PC-3 (cell line): ENCODE measurements around the gene KIAA0930.

Source experiments
- EZH2 ChIP-seq: fragments of 300-600 bp; sonication (generic); IDR thresholded peaks from one replicate; pipeline ENCODE4 v1.6.1; 2017; ENCODE audit warnings: antibody characterized with exemption, mild to moderate bottlenecking, low read length; ENCODE audit not compliant: unreplicated experiment
- EZH2phosphoT487 ChIP-seq: fragments of 300-600 bp; sonication (generic); IDR thresholded peaks from 2 replicates; pipeline ENCODE4 v1.6.1; 2018; ENCODE audit warnings: mild to moderate bottlenecking, antibody characterized with exemption, low read length, borderline replicate concordance
- TF ChIP-seq, protein P1 (sequence below): fragments of 300-600 bp; sonication (generic); conservative IDR thresholded peaks from 2 replicates; pipeline ENCODE4 v1.5.1; 2017; ENCODE audit warnings: antibody characterized with exemption, low read depth, mild to moderate bottlenecking, low read length

GRCh38 chr22:45197606-45198462 is 42.9 kb downstream of the KIAA0930 start:
- TF ChIP-seq, protein P1, sequence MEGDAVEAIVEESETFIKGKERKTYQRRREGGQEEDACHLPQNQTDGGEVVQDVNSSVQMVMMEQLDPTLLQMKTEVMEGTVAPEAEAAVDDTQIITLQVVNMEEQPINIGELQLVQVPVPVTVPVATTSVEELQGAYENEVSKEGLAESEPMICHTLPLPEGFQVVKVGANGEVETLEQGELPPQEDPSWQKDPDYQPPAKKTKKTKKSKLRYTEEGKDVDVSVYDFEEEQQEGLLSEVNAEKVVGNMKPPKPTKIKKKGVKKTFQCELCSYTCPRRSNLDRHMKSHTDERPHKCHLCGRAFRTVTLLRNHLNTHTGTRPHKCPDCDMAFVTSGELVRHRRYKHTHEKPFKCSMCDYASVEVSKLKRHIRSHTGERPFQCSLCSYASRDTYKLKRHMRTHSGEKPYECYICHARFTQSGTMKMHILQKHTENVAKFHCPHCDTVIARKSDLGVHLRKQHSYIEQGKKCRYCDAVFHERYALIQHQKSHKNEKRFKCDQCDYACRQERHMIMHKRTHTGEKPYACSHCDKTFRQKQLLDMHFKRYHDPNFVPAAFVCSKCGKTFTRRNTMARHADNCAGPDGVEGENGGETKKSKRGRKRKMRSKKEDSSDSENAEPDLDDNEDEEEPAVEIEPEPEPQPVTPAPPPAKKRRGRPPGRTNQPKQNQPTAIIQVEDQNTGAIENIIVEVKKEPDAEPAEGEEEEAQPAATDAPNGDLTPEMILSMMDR, result no peak
- TF ChIP-seq EZH2, result no peak
- TF ChIP-seq EZH2phosphoT487, result no peak
